ENCODE measurements around the gene SERPINB10. TPM values are rescaled to one million over a fixed set of nuclear protein-coding genes. Genes with fewer than 3 reads are reported as not detected.

Gene SERPINB10
- total and polyA plus RNA-seq, 2 experiments from 2014 or later = not detected

DNA sequence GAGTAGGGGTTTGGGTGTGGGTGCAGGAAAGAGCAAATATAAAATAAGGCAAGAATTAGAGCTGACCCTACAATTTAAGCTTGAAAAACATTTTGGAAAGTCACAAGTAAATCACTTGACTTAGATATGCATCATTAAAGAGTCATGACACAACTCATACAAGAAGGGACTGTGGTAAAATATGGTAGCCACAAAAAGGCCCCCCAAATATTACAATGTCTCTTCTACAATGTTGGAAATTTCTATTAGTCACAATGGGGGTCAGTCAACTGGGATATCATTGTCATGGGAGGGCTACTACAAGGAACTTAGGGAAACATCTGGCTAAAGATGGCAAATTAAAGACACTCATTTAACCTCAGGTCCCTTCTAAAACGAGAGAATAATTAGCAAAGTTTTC, 35.9 kb upstream of the SERPINB10 start:
- Histone ChIP-seq H3K9me3 (ENCODE audit: low read depth) (no peaks in the 10 kb centered on the region), H3K27ac (no peak overlapping the region), H4K20me1 (ENCODE audit: insufficient read depth) (no peaks in the 10 kb centered on the region), H3K79me2 (ENCODE audit: insufficient read depth) (no peaks in the 10 kb centered on the region), H3F3A (ENCODE audit: insufficient read depth) (peaks cover 5% of the 10 kb centered on the region), H2AFZ (no peak overlapping the region), H3K9ac (no peak overlapping the region), H3K4me1 (ENCODE audit: insufficient read depth) (peaks cover 34% of the 10 kb centered on the region), H3K36me3 (ENCODE audit: low read depth) (no peaks in the 10 kb centered on the region), H3K4me3 (no peak overlapping the region), H3K27me3 (replicated peaks; ENCODE audit: insufficient read depth) (no peaks in the 10 kb centered on the region), H3K4me2 (ENCODE audit: unreplicated experiment) (no peak overlapping the region), H3K9me2 (ENCODE audit: insufficient read depth) (no peaks in the 10 kb centered on the region)
- TF ChIP-seq EZH2 (IDR thresholded peaks at IDR 0.05; ENCODE audit: insufficient read depth, poor library complexity, severe bottlenecking) = no peak
- no peak for TF ChIP-seq EZH2phosphoT487 (IDR thresholded peaks at IDR 0.05; ENCODE audit: insufficient read depth, low read depth)
- DNase-seq = no peak
- WGBS, 2 experiments (ENCODE audit: low coverage in 1 of 2, low lambda C conversion rate in 2 of 2, missing lambda C conversion rate in 2 of 2) = 32 to 47% methylated on average over 1 of the region's 1 CpG
- in situ Hi-C loops (cut with MboI) = no loop called here

DNA sequence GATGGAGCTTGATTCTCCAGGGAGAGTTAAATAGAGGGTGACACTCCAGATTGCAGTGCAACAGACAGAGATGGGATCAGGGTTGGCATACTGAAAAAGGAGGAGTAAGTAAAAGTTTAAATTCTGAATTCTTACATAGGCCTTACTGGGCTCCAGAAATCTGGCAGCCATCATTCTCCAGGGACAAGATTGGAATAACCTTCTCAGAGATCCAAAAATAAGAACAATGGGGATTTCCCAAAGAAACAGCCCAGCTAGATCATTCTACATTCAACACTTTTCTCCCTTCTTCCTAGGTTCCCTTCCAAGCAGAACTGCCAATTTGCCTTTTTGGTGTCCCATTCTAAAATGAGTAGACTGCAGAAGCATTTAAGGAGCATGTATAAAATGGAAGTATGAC, 35.2 kb upstream of the SERPINB10 start:
- Histone ChIP-seq H3K9me2 (ENCODE audit: insufficient read depth) (no peaks in the 10 kb centered on the region), H4K20me1 (ENCODE audit: insufficient read depth) (no peaks in the 10 kb centered on the region), H3K36me3 (ENCODE audit: low read depth) (no peaks in the 10 kb centered on the region), H2AFZ (no peak overlapping the region), H3K4me3 (no peak overlapping the region), H3K79me2 (ENCODE audit: insufficient read depth) (no peaks in the 10 kb centered on the region), H3K4me2 (ENCODE audit: unreplicated experiment) (no peak overlapping the region), H3K9me3 (ENCODE audit: low read depth) (no peaks in the 10 kb centered on the region), H3K9ac (no peak overlapping the region), H3K4me1 (ENCODE audit: insufficient read depth) (peaks cover 26% of the 10 kb centered on the region), H3K27me3 (replicated peaks; ENCODE audit: insufficient read depth) (no peaks in the 10 kb centered on the region), H3K27ac (no peak overlapping the region), H3F3A (ENCODE audit: insufficient read depth) (peaks cover 5% of the 10 kb centered on the region)
- no peak for DNase-seq
- in situ Hi-C loops (cut with MboI) = no loop called here
- no peak for TF ChIP-seq EZH2 (IDR thresholded peaks at IDR 0.05; ENCODE audit: insufficient read depth, poor library complexity, severe bottlenecking)
- TF ChIP-seq EZH2phosphoT487 (IDR thresholded peaks at IDR 0.05; ENCODE audit: insufficient read depth, low read depth) = no peak

DNA sequence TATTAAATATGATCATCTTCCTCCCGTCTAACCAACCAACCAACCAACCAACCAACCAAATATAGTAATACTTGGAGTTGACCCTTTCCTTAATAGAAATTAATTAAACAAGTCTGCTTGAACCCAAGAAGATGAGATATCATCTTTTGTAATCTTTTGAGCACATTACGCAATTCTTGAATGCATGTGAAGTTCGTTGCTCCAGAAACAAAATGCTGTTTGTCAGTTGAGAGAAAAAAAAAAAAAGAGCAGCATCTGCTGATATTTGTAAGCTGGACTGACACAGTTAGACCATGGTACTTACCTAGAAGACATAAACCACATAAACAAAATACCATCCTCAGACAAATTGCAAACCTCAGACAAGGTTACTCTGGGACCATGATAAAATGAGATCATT, 29.4 kb upstream of the SERPINB10 start:
- Histone ChIP-seq H2AFZ (no peak overlapping the region), H3K4me2 (ENCODE audit: unreplicated experiment) (no peak overlapping the region), H3K4me3 (no peak overlapping the region), H3K79me2 (ENCODE audit: insufficient read depth) (no peaks in the 10 kb centered on the region), H3F3A (ENCODE audit: insufficient read depth) (peaks cover 30% of the 10 kb centered on the region), H3K27me3 (replicated peaks; ENCODE audit: insufficient read depth) (no peaks in the 10 kb centered on the region), H3K9me3 (ENCODE audit: low read depth) (no peaks in the 10 kb centered on the region), H3K4me1 (ENCODE audit: insufficient read depth) (peaks cover 33% of the 10 kb centered on the region), H3K9ac (no peak overlapping the region), H3K36me3 (ENCODE audit: low read depth) (no peaks in the 10 kb centered on the region), H4K20me1 (ENCODE audit: insufficient read depth) (no peaks in the 10 kb centered on the region), H3K9me2 (ENCODE audit: insufficient read depth) (no peaks in the 10 kb centered on the region), H3K27ac (0 out of 2 replicates have a peak overlapping the region, but pooled peaks have one; percentile 5)
- DNase-seq = peak; percentile 71
- in situ Hi-C loops (cut with MboI) = no loop called here
- no peak for TF ChIP-seq EZH2 (IDR thresholded peaks at IDR 0.05; ENCODE audit: insufficient read depth, poor library complexity, severe bottlenecking)
- TF ChIP-seq EZH2phosphoT487 (IDR thresholded peaks at IDR 0.05; ENCODE audit: insufficient read depth, low read depth) = no peak
- WGBS, 2 experiments (ENCODE audit: low coverage in 1 of 2, low lambda C conversion rate in 2 of 2, missing lambda C conversion rate in 2 of 2) = 23 to 29% methylated on average over 3 of the region's 3 CpGs

DNA sequence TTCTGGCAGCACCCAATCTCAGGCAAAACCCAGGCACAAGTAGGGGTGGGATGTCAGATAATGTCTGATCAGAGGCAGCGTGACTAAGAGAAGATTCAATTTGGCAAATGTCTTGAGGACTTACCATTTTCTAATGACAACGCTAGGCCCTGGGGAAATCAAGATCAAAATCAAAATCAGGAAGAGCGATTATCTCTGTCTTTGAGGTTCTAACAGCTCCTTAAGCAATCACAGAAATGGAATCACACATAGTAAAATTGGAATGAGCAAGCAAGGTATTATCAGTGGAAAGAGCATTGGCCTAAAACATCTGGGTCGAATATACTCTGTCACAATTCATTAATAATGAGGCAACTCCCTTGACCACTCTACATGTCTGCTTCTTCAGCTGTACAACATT, 28.8 kb upstream of the SERPINB10 start:
- no peaks in the 10 kb centered on the region for H3K9me3 ChIP-seq (ENCODE audit: low read depth)
- H3K9ac ChIP-seq = no peak overlapping the region
- no peak for DNase-seq
- WGBS, 2 experiments (ENCODE audit: low coverage in 1 of 2, low lambda C conversion rate in 2 of 2, missing lambda C conversion rate in 2 of 2) = 59 to 72% methylated on average over 4 of the region's 4 CpGs
- no peak overlapping the region for H3K4me2 ChIP-seq (ENCODE audit: unreplicated experiment)
- H2AFZ ChIP-seq = no peak overlapping the region
- H3K4me3 ChIP-seq = no peak overlapping the region
- peaks cover 38% of the 10 kb centered on the region for H3K4me1 ChIP-seq (ENCODE audit: insufficient read depth)
- no peaks in the 10 kb centered on the region for H3K36me3 ChIP-seq (ENCODE audit: low read depth)
- H3K27ac ChIP-seq = 0 out of 2 replicates have a peak overlapping the region, but pooled peaks have one; percentile 5
- no peaks in the 10 kb centered on the region for H3K79me2 ChIP-seq (ENCODE audit: insufficient read depth)
- peaks cover 30% of the 10 kb centered on the region for H3F3A ChIP-seq (ENCODE audit: insufficient read depth)
- no peak for TF ChIP-seq EZH2 (IDR thresholded peaks at IDR 0.05; ENCODE audit: insufficient read depth, poor library complexity, severe bottlenecking)
- in situ Hi-C loops (cut with MboI) = no loop called here
- no peaks in the 10 kb centered on the region for H4K20me1 ChIP-seq (ENCODE audit: insufficient read depth)
- H3K9me2 ChIP-seq (ENCODE audit: insufficient read depth) = no peaks in the 10 kb centered on the region
- no peaks in the 10 kb centered on the region for H3K27me3 ChIP-seq (replicated peaks; ENCODE audit: insufficient read depth)

DNA sequence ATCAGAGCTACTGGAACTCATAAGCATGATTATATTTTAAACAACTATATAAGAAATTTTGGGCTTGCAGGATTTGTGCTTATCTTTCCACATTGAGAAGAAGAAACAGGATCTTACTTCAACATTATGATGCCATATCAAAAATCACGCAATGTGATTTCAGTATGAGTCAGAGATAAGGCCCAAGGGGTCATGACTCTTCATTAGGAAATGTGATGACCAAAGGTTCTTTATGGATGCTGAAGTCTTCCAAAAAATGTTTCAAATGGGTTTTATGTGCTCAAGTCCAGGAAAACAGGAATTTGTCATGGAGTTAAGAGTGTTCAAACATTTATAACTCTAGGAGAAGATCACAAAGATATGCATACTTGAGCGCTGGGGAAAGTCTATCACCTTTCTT, 28.0 kb upstream of the SERPINB10 start:
- WGBS, 2 experiments (ENCODE audit: low coverage in 1 of 2, low lambda C conversion rate in 2 of 2, missing lambda C conversion rate in 2 of 2) = 75 to 76% methylated on average over 2 of the region's 2 CpGs
- H4K20me1 ChIP-seq (ENCODE audit: insufficient read depth) = no peaks in the 10 kb centered on the region
- H3K27ac ChIP-seq = no peak overlapping the region
- H3K4me1 ChIP-seq (ENCODE audit: insufficient read depth) = peaks cover 38% of the 10 kb centered on the region
- no peaks in the 10 kb centered on the region for H3K36me3 ChIP-seq (ENCODE audit: low read depth)
- in situ Hi-C loops (cut with MboI) = no loop called here
- H2AFZ ChIP-seq = no peak overlapping the region
- no peaks in the 10 kb centered on the region for H3K9me2 ChIP-seq (ENCODE audit: insufficient read depth)
- no peak for TF ChIP-seq EZH2 (IDR thresholded peaks at IDR 0.05; ENCODE audit: insufficient read depth, poor library complexity, severe bottlenecking)
- no peak for TF ChIP-seq EZH2phosphoT487 (IDR thresholded peaks at IDR 0.05; ENCODE audit: insufficient read depth, low read depth)
- H3K9me3 ChIP-seq (ENCODE audit: low read depth) = no peaks in the 10 kb centered on the region
- H3K9ac ChIP-seq = no peak overlapping the region
- no peak for DNase-seq
- H3F3A ChIP-seq (ENCODE audit: insufficient read depth) = peaks cover 30% of the 10 kb centered on the region
- no peaks in the 10 kb centered on the region for H3K79me2 ChIP-seq (ENCODE audit: insufficient read depth)
- H3K4me3 ChIP-seq = no peak overlapping the region
- no peak overlapping the region for H3K4me2 ChIP-seq (ENCODE audit: unreplicated experiment)
- no peaks in the 10 kb centered on the region for H3K27me3 ChIP-seq (replicated peaks; ENCODE audit: insufficient read depth)

Data from GM23248 (cell line).